Liver (tissue), 3 donors: ENCODE results near the gene UBALD2.

Experiments
- EGR1 ChIP-seq, 2 donors: IDR thresholded peaks; 2 replicates each; pipeline ENCODE4 v1.6.1; 2016 to 2018; ENCODE audit warnings: antibody characterized with exemption in 2 of 2, low read depth in 2 of 2
- FOXA1 ChIP-seq: IDR thresholded peaks from 2 replicates; pipeline ENCODE4 v1.6.1; 2016; ENCODE audit warnings: antibody characterized with exemption
- GABPA ChIP-seq, 2 donors: IDR thresholded peaks in 1 of 2; conservative IDR thresholded peaks in 1 of 2; 2 replicates each; pipeline ENCODE4 v1.6.1; 2016; ENCODE audit warnings: antibody characterized with exemption in 2 of 2, mild to moderate bottlenecking in 1 of 2, moderate library complexity in 1 of 2
- HNF4A ChIP-seq, 2 donors: conservative IDR thresholded peaks; 2 replicates each; pipeline ENCODE4 v1.6.1; 2016; ENCODE audit warnings: antibody characterized with exemption in 2 of 2, mild to moderate bottlenecking in 2 of 2
- JUND ChIP-seq, 2 donors: IDR thresholded peaks; 2 replicates each; pipeline ENCODE4 v1.6.1; 2016; ENCODE audit warnings: antibody characterized with exemption in 2 of 2
- MAX ChIP-seq: IDR thresholded peaks from 2 replicates; pipeline ENCODE4 v1.6.1; 2016; ENCODE audit warnings: antibody characterized with exemption
- RAD21 ChIP-seq, 2 donors: IDR thresholded peaks; 2 replicates each; pipeline ENCODE4 v1.6.1; 2016; ENCODE audit warnings: antibody characterized with exemption in 2 of 2, mild to moderate bottlenecking in 2 of 2
- REST ChIP-seq: IDR thresholded peaks from 2 replicates; pipeline ENCODE4 v1.6.1; 2016; ENCODE audit warnings: antibody characterized with exemption, mild to moderate bottlenecking
- RXRA ChIP-seq, 2 donors: IDR thresholded peaks; 2 replicates each; pipeline ENCODE4 v1.6.1; 2017 to 2018; ENCODE audit warnings: antibody characterized with exemption in 2 of 2, mild to moderate bottlenecking in 1 of 2
- SP1 ChIP-seq: IDR thresholded peaks from 2 replicates; pipeline ENCODE4 v1.6.1; 2018; ENCODE audit warnings: antibody characterized with exemption, mild to moderate bottlenecking
- YY1 ChIP-seq: IDR thresholded peaks from 2 replicates; pipeline ENCODE4 v1.6.1; 2016; ENCODE audit warnings: antibody characterized with exemption, mild to moderate bottlenecking
- TF ChIP-seq, protein P1 (sequence below): fragments of 150-350 bp; IDR thresholded peaks from 2 replicates; pipeline ENCODE4 v1.5.1; 2017; ENCODE audit warnings: improper control_type of control experiment, low read depth, low read length; ENCODE audit not compliant: missing input control
- TF ChIP-seq, protein P2 (sequence below): IDR thresholded peaks from 2 replicates; pipeline ENCODE4 v1.6.1; 2016; ENCODE audit warnings: antibody characterized with exemption
- donor health status: healthy.
- donor health status: healthy.

DNA sequence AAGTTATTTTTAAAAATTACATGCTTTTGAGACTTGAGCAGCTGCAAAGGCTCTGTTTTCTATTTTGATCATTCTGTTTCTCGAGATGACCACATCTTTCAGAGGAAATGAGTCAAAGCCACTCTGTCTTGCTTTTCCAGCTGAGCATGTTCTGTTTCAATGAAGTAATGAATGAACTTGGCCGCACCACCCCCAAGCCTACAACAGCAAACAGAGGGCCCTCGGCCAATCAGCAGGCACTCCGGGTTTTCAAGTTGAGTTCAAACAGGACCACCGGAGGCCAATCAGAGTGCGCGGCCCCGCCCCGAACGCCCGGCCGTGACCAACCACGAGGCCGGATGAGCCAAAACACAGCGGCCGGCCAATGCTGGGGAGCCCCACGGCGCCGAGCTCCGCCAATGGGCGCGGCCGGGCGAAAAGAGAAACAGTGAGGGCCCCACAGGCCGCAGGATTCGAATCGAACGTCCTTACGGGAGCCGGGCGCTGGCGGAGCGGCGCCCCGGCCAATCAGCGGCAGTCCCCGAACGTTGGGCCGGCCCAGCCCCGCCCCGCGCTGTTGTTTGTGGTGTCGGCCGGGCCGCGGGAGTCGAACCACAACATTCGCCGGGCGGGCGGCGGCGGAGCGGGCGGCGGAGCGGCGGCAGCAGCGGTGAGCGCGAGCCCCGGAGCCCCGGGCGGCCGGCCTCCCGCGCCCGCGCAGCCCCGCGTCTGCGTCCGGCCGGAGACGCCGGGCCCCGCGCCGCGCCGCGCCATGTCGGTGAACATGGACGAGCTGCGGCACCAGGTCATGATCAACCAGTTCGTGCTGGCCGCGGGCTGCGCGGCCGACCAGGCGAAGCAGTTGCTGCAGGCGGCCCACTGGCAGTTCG is at the start of gene UBALD2:
- TF ChIP-seq, protein P1, sequence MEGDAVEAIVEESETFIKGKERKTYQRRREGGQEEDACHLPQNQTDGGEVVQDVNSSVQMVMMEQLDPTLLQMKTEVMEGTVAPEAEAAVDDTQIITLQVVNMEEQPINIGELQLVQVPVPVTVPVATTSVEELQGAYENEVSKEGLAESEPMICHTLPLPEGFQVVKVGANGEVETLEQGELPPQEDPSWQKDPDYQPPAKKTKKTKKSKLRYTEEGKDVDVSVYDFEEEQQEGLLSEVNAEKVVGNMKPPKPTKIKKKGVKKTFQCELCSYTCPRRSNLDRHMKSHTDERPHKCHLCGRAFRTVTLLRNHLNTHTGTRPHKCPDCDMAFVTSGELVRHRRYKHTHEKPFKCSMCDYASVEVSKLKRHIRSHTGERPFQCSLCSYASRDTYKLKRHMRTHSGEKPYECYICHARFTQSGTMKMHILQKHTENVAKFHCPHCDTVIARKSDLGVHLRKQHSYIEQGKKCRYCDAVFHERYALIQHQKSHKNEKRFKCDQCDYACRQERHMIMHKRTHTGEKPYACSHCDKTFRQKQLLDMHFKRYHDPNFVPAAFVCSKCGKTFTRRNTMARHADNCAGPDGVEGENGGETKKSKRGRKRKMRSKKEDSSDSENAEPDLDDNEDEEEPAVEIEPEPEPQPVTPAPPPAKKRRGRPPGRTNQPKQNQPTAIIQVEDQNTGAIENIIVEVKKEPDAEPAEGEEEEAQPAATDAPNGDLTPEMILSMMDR, result no peak
- TF ChIP-seq MAX (peak; percentile 45), SP1 (peak; percentile 100), RAD21 (IDR thresholded peaks at IDR 0.05) (peak in 1 of 2 donors; percentile 14), GABPA (IDR thresholded peaks at IDR 0.05 in 1 of 2, conservative IDR thresholded peaks at IDR 0.05 in 1 of 2) (no peak), YY1 (peak; percentile 77), REST (peak; percentile 43), JUND (IDR thresholded peaks at IDR 0.05) (peak in 1 of 2 donors; percentile 51), EGR1 (IDR thresholded peaks at IDR 0.05; ENCODE audit: low read depth in 2 of 2) (no peak), FOXA1 (no peak), HNF4A (conservative IDR thresholded peaks at IDR 0.05) (peak; percentile 8 to 10), RXRA (IDR thresholded peaks at IDR 0.05) (peak; percentile 74 to 76)
- TF ChIP-seq, protein P2, sequence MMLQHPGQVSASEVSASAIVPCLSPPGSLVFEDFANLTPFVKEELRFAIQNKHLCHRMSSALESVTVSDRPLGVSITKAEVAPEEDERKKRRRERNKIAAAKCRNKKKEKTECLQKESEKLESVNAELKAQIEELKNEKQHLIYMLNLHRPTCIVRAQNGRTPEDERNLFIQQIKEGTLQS, result no peak
